NOMO-1 (cell line): ENCODE measurements around the gene RPAP2.
"Not testable (repeated sequence)": the region's sequence is repeated elsewhere in the genome, so short reads cannot be mapped to it uniquely, and the experiment has no call there.

ENCODE experiments used
- DNase-seq, 2 experiments: peaks; one replicate each; lab custom pipeline; 2025; ENCODE audit not compliant: unreplicated experiment in 2 of 2; lab: John Stamatoyannopoulos, UW

RPAP2 gene

GRCh38 chr1:92367496-92367895, 68.6 kb downstream of the RPAP2 start:
- no peak for DNase-seq

GRCh38 chr1:92372164-92372563, 73.3 kb downstream of the RPAP2 start:
- no peak for DNase-seq

- DNase-seq: no peak
Measured at GRCh38 chr1:92374223-92374622, 75.4 kb downstream of the RPAP2 start.

GRCh38 chr1:92376345-92376744, 77.5 kb downstream of the RPAP2 start:
- DNase-seq: no peak

GRCh38 chr1:92377991-92378390, 79.1 kb downstream of the RPAP2 start:
- not testable (repeated sequence) for DNase-seq

GRCh38 chr1:92380867-92381266, 82.0 kb downstream of the RPAP2 start:
- no peak for DNase-seq

- DNase-seq: not testable (repeated sequence)
Measured at GRCh38 chr1:92393966-92394365, 95.1 kb downstream of the RPAP2 start.

- DNase-seq: no peak
Measured at GRCh38 chr1:92398519-92398918, 99.7 kb downstream of the RPAP2 start.

- DNase-seq: peak; percentile 67 to 68
Measured at GRCh38 chr1:92399076-92399475, 100.2 kb downstream of the RPAP2 start.

GRCh38 chr1:92404661-92405060, 105.8 kb downstream of the RPAP2 start:
- DNase-seq: no peak

- DNase-seq: no peak
Measured at GRCh38 chr1:92408825-92409224, 110.0 kb downstream of the RPAP2 start.

GRCh38 chr1:92409946-92410549, 111.2 kb downstream of the RPAP2 start:
- no peak for DNase-seq

- DNase-seq: no peak
Measured at GRCh38 chr1:92410706-92411105, 111.8 kb downstream of the RPAP2 start.

GRCh38 chr1:92411511-92411910, 112.7 kb downstream of the RPAP2 start:
- DNase-seq: peak in 1 of 2 experiments; percentile 33

GRCh38 chr1:92419642-92420041, 120.8 kb downstream of the RPAP2 start:
- DNase-seq: no peak

- DNase-seq: peak; percentile 64 to 71
Measured at GRCh38 chr1:92424381-92424780, 125.5 kb downstream of the RPAP2 start.

- no peak for DNase-seq
Measured at GRCh38 chr1:92425617-92426016, 126.8 kb downstream of the RPAP2 start.

GRCh38 chr1:92430030-92430429, 131.2 kb downstream of the RPAP2 start:
- no peak for DNase-seq

GRCh38 chr1:92434572-92434971, 135.7 kb downstream of the RPAP2 start:
- not testable (repeated sequence) for DNase-seq

- no peak for DNase-seq
Measured at GRCh38 chr1:92439291-92439690, 140.4 kb downstream of the RPAP2 start.

- DNase-seq: no peak
Measured at GRCh38 chr1:92441316-92441696, 142.4 kb downstream of the RPAP2 start.

- no peak for DNase-seq
Measured at GRCh38 chr1:92441697-92442342, 143.0 kb downstream of the RPAP2 start.

GRCh38 chr1:92442351-92442750, 143.5 kb downstream of the RPAP2 start:
- no peak for DNase-seq
